Measurements from ENCODE around the gene NECTIN1.

Gene NECTIN1

GRCh38 chr11:119624629-119625028, 104.4 kb downstream of the NECTIN1 start:
- no peak for TF ChIP-seq CTCF (IDR thresholded peaks at IDR 0.05; ENCODE audit: low read depth, low read length, missing control alignments)
- DNase-seq (ENCODE audit: extremely low read depth, low read depth): no peak
- H3K4me3 ChIP-seq (replicated peaks; ENCODE audit: low read depth, low read length): no peak overlapping the region

GRCh38 chr11:119624102-119624615, 104.8 kb downstream of the NECTIN1 start:
- no peak overlapping the region for H3K4me3 ChIP-seq (replicated peaks; ENCODE audit: low read depth, low read length)
- peak; percentile 48 for TF ChIP-seq CTCF (IDR thresholded peaks at IDR 0.05; ENCODE audit: low read depth, low read length, missing control alignments)
- DNase-seq (ENCODE audit: extremely low read depth, low read depth): no peak

GRCh38 chr11:119623682-119624081, 105.3 kb downstream of the NECTIN1 start:
- H3K4me3 ChIP-seq (replicated peaks; ENCODE audit: low read depth, low read length): no peak overlapping the region
- TF ChIP-seq CTCF (IDR thresholded peaks at IDR 0.05; ENCODE audit: low read depth, low read length, missing control alignments): no peak
- no peak for DNase-seq (ENCODE audit: extremely low read depth, low read depth)

- no peak for TF ChIP-seq CTCF (IDR thresholded peaks at IDR 0.05; ENCODE audit: low read depth, low read length, missing control alignments)
- no peak overlapping the region for H3K4me3 ChIP-seq (replicated peaks; ENCODE audit: low read depth, low read length)
- no peak for DNase-seq (ENCODE audit: extremely low read depth, low read depth)
Measured at GRCh38 chr11:119622454-119623143, 106.4 kb downstream of the NECTIN1 start.

DNA sequence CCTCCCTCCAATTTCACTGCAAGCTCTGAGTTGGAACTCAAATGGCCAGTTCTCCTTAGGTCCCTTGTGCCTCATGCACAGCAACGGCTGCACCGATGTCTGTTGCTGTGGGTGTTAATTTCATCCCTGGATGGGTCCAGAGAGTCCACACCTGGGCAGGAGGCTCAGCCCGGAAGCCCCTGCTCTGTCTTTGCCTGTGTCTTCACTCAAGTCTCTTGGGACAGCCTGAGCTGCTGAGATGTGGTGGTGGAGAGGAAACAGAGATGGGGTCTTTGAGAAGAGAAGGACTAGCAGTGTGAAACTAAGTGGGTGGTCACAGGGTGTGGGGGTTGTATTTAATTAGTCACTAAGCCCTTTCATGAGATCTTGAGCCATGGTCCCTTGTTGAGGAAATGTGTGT, 109.3 kb downstream of the NECTIN1 start:
- no peak for DNase-seq (ENCODE audit: extremely low read depth, low read depth)
- no peak for TF ChIP-seq CTCF (IDR thresholded peaks at IDR 0.05; ENCODE audit: low read depth, low read length, missing control alignments)

DNA sequence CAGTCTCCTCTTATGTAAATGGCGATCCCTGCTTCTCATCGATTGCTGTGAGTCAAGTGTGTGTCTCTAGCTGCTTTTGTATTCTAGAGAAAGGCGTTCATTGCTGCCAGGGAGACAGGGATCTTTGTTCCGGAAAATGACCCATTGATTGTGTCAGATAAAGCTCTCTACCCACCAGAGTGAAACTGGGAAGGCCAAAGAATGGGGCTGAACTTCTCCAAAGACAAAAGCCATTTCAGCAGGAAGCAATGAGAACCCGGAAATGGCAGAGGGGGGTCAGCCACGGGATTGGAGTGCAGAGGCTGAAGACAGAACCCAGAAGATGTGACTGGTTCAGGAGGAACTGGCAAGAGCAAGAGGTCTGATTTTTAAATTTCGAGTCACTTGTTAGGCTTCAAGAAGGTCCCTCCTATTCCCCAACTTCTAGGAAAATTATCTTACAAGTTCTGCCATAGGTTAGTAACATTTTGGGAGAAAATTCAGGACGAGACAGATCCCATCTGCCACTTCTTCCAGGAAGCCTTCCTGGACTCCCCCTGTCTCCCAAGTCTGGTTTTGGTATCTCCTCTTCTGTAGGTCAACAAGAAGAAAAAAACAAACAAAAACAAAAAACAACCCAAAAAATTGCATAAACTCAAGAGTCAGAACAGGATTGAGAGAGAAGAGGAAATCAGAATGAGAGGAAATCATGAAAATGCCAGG, 110.6 kb downstream of the NECTIN1 start:
- no peak for DNase-seq (ENCODE audit: extremely low read depth, low read depth)
- no peak overlapping the region for H3K4me3 ChIP-seq (replicated peaks; ENCODE audit: low read depth, low read length)
- TF ChIP-seq CTCF (IDR thresholded peaks at IDR 0.05; ENCODE audit: low read depth, low read length, missing control alignments): no peak

More for the DNA sequence above, 109.3 kb downstream of the NECTIN1 start:
- H3K4me3 ChIP-seq (replicated peaks; ENCODE audit: low read depth, low read length): no peak overlapping the region

All from HFF-Myc (cell line).